Keratinocyte (primary cell): Measurements from ENCODE around the gene NRM. TPM values are rescaled to one million over a fixed set of nuclear protein-coding genes. Genes with fewer than 3 reads are reported as not detected.
A peak's percentile ranks its signal among the peaks of the same experiment; 100 is the strongest.

ENCODE experiments used
- DNase-seq: peaks from one replicate; pipeline ENCODE4 v3.0.0-alpha.2; 2011; ENCODE audit warnings: low read depth, missing footprints, low spot score
- FAIRE-seq: peaks from 2 replicates; lab custom pipeline; 2011; peaks lifted over from hg19 to GRCh38; lab: Jason Lieb, UNC
- H2AFZ ChIP-seq: 2 replicates; pipeline ENCODE4 v1.6.0; 2012; ENCODE audit warnings: low read length, control low read depth, inconsistent platforms; ENCODE audit not compliant: control insufficient read depth
- H3K27ac ChIP-seq: 2 replicates; pipeline ENCODE4 v1.5.1; 2011; ENCODE audit warnings: low read length; ENCODE audit not compliant: control insufficient read depth, insufficient read depth
- H3K27me3 ChIP-seq: 3 replicates; pipeline ENCODE4 v1.6.0; 2011; ENCODE audit warnings: low read length; ENCODE audit not compliant: control insufficient read depth, insufficient read depth; ENCODE audit errors: extremely low read depth
- H3K36me3 ChIP-seq, 2 experiments: 2 replicates in 1 of 2; 3 replicates in 1 of 2; pipeline ENCODE4 v1.5.1; 2011; ENCODE audit warnings: low read length in 2 of 2, mild to moderate bottlenecking in 1 of 2; ENCODE audit not compliant: control insufficient read depth in 2 of 2, insufficient read depth in 2 of 2; ENCODE audit errors: extremely low read depth in 1 of 2
- H3K4me1 ChIP-seq: 3 replicates; pipeline ENCODE4 v1.5.1; 2011; ENCODE audit warnings: low read length; ENCODE audit not compliant: control insufficient read depth, insufficient read depth; ENCODE audit errors: extremely low read depth
- H3K4me2 ChIP-seq: 3 replicates; pipeline ENCODE4 v1.6.0; 2011; ENCODE audit warnings: low read depth, low read length; ENCODE audit not compliant: control insufficient read depth, insufficient read depth; ENCODE audit errors: extremely low read depth
- H3K4me3 ChIP-seq, 3 experiments: fragments of 200-600 bp in 1 of 3; sonication (generic) in 1 of 3; 2 replicates in 2 of 3; 3 replicates in 1 of 3; pipeline ENCODE4 v1.5.1; 2011 to 2016; ENCODE audit warnings: low read length in 3 of 3, mild to moderate bottlenecking in 3 of 3, control low read depth in 2 of 3, inconsistent platforms in 1 of 3, low read depth in 1 of 3, mixed read lengths in 1 of 3, mixed run types in 1 of 3, moderate library complexity in 1 of 3; ENCODE audit not compliant: control insufficient read depth in 2 of 3, insufficient read depth in 2 of 3; ENCODE audit errors: extremely low read depth in 1 of 3
- H3K79me2 ChIP-seq: 2 replicates; pipeline ENCODE4 v1.6.0; 2012; ENCODE audit warnings: low read length; ENCODE audit not compliant: control insufficient read depth, insufficient read depth
- H3K9ac ChIP-seq: 3 replicates; pipeline ENCODE4 v1.6.0; 2011; ENCODE audit warnings: low read length; ENCODE audit not compliant: control insufficient read depth, insufficient read depth; ENCODE audit errors: extremely low read depth
- H3K9me1 ChIP-seq: 3 replicates; pipeline ENCODE4 v1.6.0; 2011; ENCODE audit warnings: low read length; ENCODE audit not compliant: control insufficient read depth, insufficient read depth; ENCODE audit errors: extremely low read depth
- H3K9me3 ChIP-seq: 2 replicates; pipeline ENCODE4 v1.5.1; 2012; ENCODE audit warnings: low read depth, low read length; ENCODE audit not compliant: control insufficient read depth
- H4K20me1 ChIP-seq: 3 replicates; pipeline ENCODE4 v1.6.0; 2011; ENCODE audit warnings: low read length; ENCODE audit not compliant: control insufficient read depth, insufficient read depth; ENCODE audit errors: extremely low read depth
- EZH2 ChIP-seq: IDR thresholded peaks from one replicate; pipeline ENCODE4 v1.6.1; 2012; ENCODE audit warnings: inconsistent platforms, mild to moderate bottlenecking, low read length, moderate library complexity
- dilution Hi-C: fragments of 300-500 bp; cut with MboI; formaldehyde crosslinking; loops from one replicate; pipeline ENCODE4 v1.7.0; 2020; ENCODE audit warnings: low sequenced_read_pairs; ENCODE audit not compliant: extremely low pct_ligation_motif_present
- polyA plus RNA-seq, 5 experiments: library from polyadenylated mRNA; depleted of rRNA in 3 of 5; stranded (reverse) in 3 of 5; stranded (forward) in 1 of 5; unstranded in 1 of 5; fragments of >200 nt; gene quantifications; 1 replicate in 1 of 5; 2 replicates in 3 of 5; 3 replicates in 1 of 5; pipeline versions ENCODE4 v1.2.1 to v1.2.3, GENCODE V29; 2011 to 2012; ENCODE audit warnings: missing spikeins in 2 of 5, low read depth in 1 of 5, low replicate concordance in 1 of 5
- TF ChIP-seq, protein P1 (sequence below), 3 experiments: IDR thresholded peaks in 1 of 3; conservative IDR thresholded peaks in 1 of 3; optimal IDR thresholded peaks in 1 of 3; 2 replicates in 2 of 3; 3 replicates in 1 of 3; pipeline versions ENCODE3 to v1.5.1; 2011; ENCODE audit warnings: low read length in 3 of 3, mild to moderate bottlenecking in 3 of 3, moderate library complexity in 2 of 3, control low read depth in 1 of 3, inconsistent platforms in 1 of 3; ENCODE audit not compliant: insufficient read depth in 2 of 3; ENCODE audit errors: extremely low read depth in 1 of 3

The NRM gene
- polyA plus RNA-seq, 1 donor (not counting 4 experiments of a cell fraction or from before 2014, with no cell fraction given) = 7.0 TPM

DNA sequence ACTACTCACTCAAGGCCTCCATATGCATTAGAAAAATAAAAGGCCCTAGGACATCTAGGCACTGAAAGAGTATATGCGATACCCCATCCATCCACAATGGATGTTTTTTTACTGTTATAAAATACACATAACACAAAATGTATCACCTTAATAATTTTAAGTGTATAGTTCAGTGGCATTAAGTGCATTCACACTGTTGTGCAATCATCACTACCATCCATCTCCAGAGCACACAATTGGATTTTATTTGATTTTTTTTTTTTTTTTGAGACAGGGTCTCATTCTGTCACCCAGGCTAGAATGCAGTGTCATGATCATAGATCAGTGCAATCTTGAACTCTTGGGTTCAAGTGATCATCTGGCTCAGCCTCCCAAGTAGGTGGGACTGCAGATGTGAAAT, 23.5 kb upstream of the NRM start:
- Histone ChIP-seq H3K27ac (no peak overlapping the region), H3K4me2 (no peak overlapping the region), H4K20me1 (no peaks in the 10 kb centered on the region), H3K79me2 (peaks cover 5% of the 10 kb centered on the region), H3K36me3 (peaks cover 15 to 18% of the 10 kb centered on the region in 2 experiments), H3K27me3 (no peaks in the 10 kb centered on the region), H2AFZ (no peak overlapping the region), H3K4me1 (peaks cover 22% of the 10 kb centered on the region), H3K9me3 (no peaks in the 10 kb centered on the region), H3K9ac (no peak overlapping the region), H3K9me1 (no peaks in the 10 kb centered on the region), H3K4me3 (no peak overlapping the region)
- no peak for FAIRE-seq
- TF ChIP-seq, protein P1, sequence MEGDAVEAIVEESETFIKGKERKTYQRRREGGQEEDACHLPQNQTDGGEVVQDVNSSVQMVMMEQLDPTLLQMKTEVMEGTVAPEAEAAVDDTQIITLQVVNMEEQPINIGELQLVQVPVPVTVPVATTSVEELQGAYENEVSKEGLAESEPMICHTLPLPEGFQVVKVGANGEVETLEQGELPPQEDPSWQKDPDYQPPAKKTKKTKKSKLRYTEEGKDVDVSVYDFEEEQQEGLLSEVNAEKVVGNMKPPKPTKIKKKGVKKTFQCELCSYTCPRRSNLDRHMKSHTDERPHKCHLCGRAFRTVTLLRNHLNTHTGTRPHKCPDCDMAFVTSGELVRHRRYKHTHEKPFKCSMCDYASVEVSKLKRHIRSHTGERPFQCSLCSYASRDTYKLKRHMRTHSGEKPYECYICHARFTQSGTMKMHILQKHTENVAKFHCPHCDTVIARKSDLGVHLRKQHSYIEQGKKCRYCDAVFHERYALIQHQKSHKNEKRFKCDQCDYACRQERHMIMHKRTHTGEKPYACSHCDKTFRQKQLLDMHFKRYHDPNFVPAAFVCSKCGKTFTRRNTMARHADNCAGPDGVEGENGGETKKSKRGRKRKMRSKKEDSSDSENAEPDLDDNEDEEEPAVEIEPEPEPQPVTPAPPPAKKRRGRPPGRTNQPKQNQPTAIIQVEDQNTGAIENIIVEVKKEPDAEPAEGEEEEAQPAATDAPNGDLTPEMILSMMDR (optimal IDR thresholded peaks at IDR 0.05 in 1 of 3, IDR thresholded peaks at IDR 0.05 in 1 of 3, conservative IDR thresholded peaks at IDR 0.05 in 1 of 3; ENCODE audit: extremely low read depth in 1 of 3, insufficient read depth in 2 of 3, low read length in 3 of 3) = no peak
- TF ChIP-seq EZH2 = no peak
- dilution Hi-C loops = no loop called here
- no peak for DNase-seq

DNA sequence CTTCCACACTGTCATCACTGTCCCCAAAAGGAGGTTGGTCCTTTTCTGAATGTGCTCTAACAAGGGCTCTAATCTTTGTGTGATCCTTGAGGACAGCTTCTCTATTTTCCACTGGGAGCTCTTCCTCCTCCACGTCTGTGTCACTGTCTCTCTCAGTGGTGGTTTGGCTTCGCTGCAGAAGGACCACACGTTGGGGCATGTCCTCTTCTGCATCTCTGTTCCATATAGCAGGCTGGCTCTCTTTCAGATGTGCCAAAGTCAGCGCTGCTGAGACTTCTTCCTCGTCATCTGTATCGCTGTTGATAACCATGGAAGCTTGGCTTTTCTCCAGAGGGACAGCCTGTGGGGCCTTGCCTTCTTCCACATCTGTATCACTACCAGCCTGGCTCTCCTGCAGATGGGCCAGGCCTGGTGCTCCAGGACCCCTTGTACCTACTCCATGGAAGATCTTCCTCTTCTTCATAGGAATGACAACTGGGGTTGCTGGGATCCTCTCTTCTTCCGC, 21.7 kb upstream of the NRM start:
- no peak for TF ChIP-seq EZH2
- TF ChIP-seq, protein P1 (optimal IDR thresholded peaks at IDR 0.05 in 1 of 3, IDR thresholded peaks at IDR 0.05 in 1 of 3, conservative IDR thresholded peaks at IDR 0.05 in 1 of 3; ENCODE audit: extremely low read depth in 1 of 3, insufficient read depth in 2 of 3, low read length in 3 of 3) = no peak
- H3K27ac ChIP-seq = no peak overlapping the region
- peaks cover 15 to 25% of the 10 kb centered on the region in 2 experiments for H3K36me3 ChIP-seq
- H2AFZ ChIP-seq = no peak overlapping the region
- H3K9me1 ChIP-seq = no peaks in the 10 kb centered on the region
- peak overlapping the region; percentile 20 for H3K4me2 ChIP-seq
- peaks cover 15% of the 10 kb centered on the region for H3K4me1 ChIP-seq
- no peaks in the 10 kb centered on the region for H3K9me3 ChIP-seq
- dilution Hi-C loops = no loop called here
- no peak for DNase-seq
- H4K20me1 ChIP-seq = no peaks in the 10 kb centered on the region
- H3K27me3 ChIP-seq = no peaks in the 10 kb centered on the region
- no peak overlapping the region for H3K9ac ChIP-seq
- peak; percentile 32 for FAIRE-seq
- H3K79me2 ChIP-seq = peaks cover 4% of the 10 kb centered on the region
- no peak overlapping the region for H3K4me3 ChIP-seq
